EL (cell line): Measurements from ENCODE around the gene AKR7A3.
"Not testable (repeated sequence)": the region's sequence is repeated elsewhere in the genome, so short reads cannot be mapped to it uniquely, and the experiment has no call there.

Source experiments
- DNase-seq: peaks from one replicate; pipeline ENCODE4 v3.0.0-alpha.2; 2016

Gene AKR7A3

GRCh38 chr1:19317126-19317910, 28.7 kb upstream of the AKR7A3 start:
- DNase-seq = no peak

GRCh38 chr1:19315378-19316198, 27.0 kb upstream of the AKR7A3 start:
- DNase-seq = peak; percentile 73

GRCh38 chr1:19313961-19314882, 25.7 kb upstream of the AKR7A3 start:
- DNase-seq = no peak

GRCh38 chr1:19313636-19313959, 25.0 kb upstream of the AKR7A3 start:
- DNase-seq = no peak

GRCh38 chr1:19312782-19313635, 24.4 kb upstream of the AKR7A3 start:
- no peak for DNase-seq

GRCh38 chr1:19311931-19312781, 23.6 kb upstream of the AKR7A3 start, which contains the start of the genes AKR7A2 and SLC66A1:
AKR7A2 (minus strand) TSS chr1:19312144; CDS start chr1:19312124, 20 bp downstream.
SLC66A1 (plus strand) TSS chr1:19312326; CDS start chr1:19317678, 5,352 bp downstream.
- DNase-seq = peak; percentile 93

- DNase-seq = no peak
Measured at GRCh38 chr1:19311503-19311930, 22.9 kb upstream of the AKR7A3 start.

GRCh38 chr1:19310720-19311502, 22.3 kb upstream of the AKR7A3 start:
- DNase-seq = peak; percentile 33

GRCh38 chr1:19310061-19310460, 21.5 kb upstream of the AKR7A3 start:
- no peak for DNase-seq

GRCh38 chr1:19309123-19309813, 20.7 kb upstream of the AKR7A3 start:
- peak; percentile 65 for DNase-seq

GRCh38 chr1:19308509-19308907, 19.9 kb upstream of the AKR7A3 start:
- DNase-seq = no peak

GRCh38 chr1:19307794-19308508, 19.4 kb upstream of the AKR7A3 start:
- no peak for DNase-seq

GRCh38 chr1:19306941-19307340, 18.4 kb upstream of the AKR7A3 start:
- no peak for DNase-seq

- no peak for DNase-seq
Measured at GRCh38 chr1:19305880-19306279, 17.3 kb upstream of the AKR7A3 start.

- not testable (repeated sequence) for DNase-seq
Measured at GRCh38 chr1:19304081-19304480, 15.5 kb upstream of the AKR7A3 start.

GRCh38 chr1:19300211-19300610, 11.6 kb upstream of the AKR7A3 start:
- DNase-seq = no peak

- DNase-seq = no peak
Measured at GRCh38 chr1:19294638-19295037, 6.1 kb upstream of the AKR7A3 start.

- no peak for DNase-seq
Measured at GRCh38 chr1:19289244-19289643, 674 bp upstream of the AKR7A3 start.
